GM12874 (cell line): ENCODE data around the gene EMCN.

ENCODE experiments used
- CTCF ChIP-seq: IDR thresholded peaks from 2 replicates; pipeline ENCODE4 v1.5.1; 2011; ENCODE audit warnings: low read depth, mild to moderate bottlenecking, control low read depth, low read length, moderate library complexity; ENCODE audit not compliant: insufficient read depth

The EMCN gene

GRCh38 chr4:100509386-100509785 lies 8.4 kb downstream of the EMCN start:
- no peak for TF ChIP-seq CTCF

GRCh38 chr4:100508691-100509090 lies 9.1 kb downstream of the EMCN start:
- no peak for TF ChIP-seq CTCF

- TF ChIP-seq CTCF = no peak
Measured at GRCh38 chr4:100504086-100504874, 13.5 kb downstream of the EMCN start.

GRCh38 chr4:100497791-100498190 lies 20.0 kb downstream of the EMCN start:
- TF ChIP-seq CTCF = no peak

GRCh38 chr4:100495074-100495473 lies 22.7 kb downstream of the EMCN start:
- no peak for TF ChIP-seq CTCF

- TF ChIP-seq CTCF = no peak
Measured at GRCh38 chr4:100494166-100494565, 23.7 kb downstream of the EMCN start.

GRCh38 chr4:100493756-100494155 lies 24.1 kb downstream of the EMCN start:
- TF ChIP-seq CTCF = no peak
